ENCODE measurements around the gene SOD2. TPM values are rescaled to one million over a fixed set of nuclear protein-coding genes. Genes with fewer than 3 reads are reported as not detected.
A peak's percentile ranks its signal among the peaks of the same experiment; 100 is the strongest.

The SOD2 gene
- total RNA-seq, 2 donors from 2014 or later, result 64.3 to 88.8 TPM

DNA sequence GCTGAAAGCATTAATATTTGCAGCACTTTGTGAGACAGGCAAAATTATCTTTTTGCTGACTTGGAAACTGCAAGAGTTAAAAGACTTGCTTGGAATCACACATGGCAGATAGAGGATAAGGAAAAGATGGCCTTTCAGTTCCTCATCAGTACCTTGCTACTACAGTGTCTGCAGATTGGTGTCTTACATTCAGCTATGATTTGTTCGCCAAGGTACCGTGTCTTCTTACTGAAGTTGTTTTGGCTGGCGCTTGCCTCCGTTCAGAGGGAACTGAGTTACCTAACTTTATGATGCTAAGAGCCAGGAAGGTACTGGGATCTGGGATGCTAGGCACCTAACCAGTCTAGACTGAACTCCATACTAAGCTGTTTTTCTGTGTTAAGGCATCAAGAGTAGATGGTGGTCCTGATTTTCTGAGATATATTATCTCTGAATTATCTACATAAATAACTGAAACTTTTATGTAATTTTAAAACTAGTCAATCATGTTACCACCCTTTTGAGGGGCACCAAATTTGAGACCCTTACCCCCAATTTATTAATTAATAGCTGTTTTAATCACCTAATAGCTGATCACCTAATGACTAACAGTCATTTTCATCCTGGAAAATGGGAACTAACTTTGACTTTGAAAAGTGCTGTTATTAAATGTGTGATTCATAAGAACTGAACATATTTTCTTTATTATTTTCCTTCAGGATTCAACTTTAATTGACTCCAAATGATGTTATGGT is 36.7 kb upstream of the SOD2 start:
- H3K27me3 Mint-ChIP-seq (ENCODE audit: insufficient read depth), result no peaks in the 10 kb centered on the region
- no peak for DNase-seq
- Histone ChIP-seq H3K9ac (ENCODE audit: extremely low read depth, low read length, poor library complexity, severe bottlenecking) (no peak overlapping the region), H3K4me1 (ENCODE audit: control insufficient read depth, insufficient read depth, low read length) (no peaks in the 10 kb centered on the region), H3K36me3 (ENCODE audit: control insufficient read depth, insufficient read depth, low read length) (peaks cover 35% of the 10 kb centered on the region), H3K27me3 (ENCODE audit: control insufficient read depth, insufficient read depth, low read length, poor library complexity, severe bottlenecking) (no peaks in the 10 kb centered on the region), H3K4me3 (ENCODE audit: low read length) (peak overlapping the region; percentile 98), H3K27ac (ENCODE audit: low read depth, low read length) (no peak overlapping the region), H3K9me3 (ENCODE audit: control insufficient read depth, low read length) (no peaks in the 10 kb centered on the region)
- no peak overlapping the region for H3K27ac Mint-ChIP-seq
- peak overlapping the region; percentile 92 for H3K4me3 Mint-ChIP-seq
- 64 to 65% methylated on average over 3 to 4 of the region's 4 CpGs for WGBS, 2 experiments (ENCODE audit: insufficient coverage in 1 of 2, insufficient read length in 1 of 2)
- H3K36me3 Mint-ChIP-seq (ENCODE audit: low read depth), result peaks cover 22% of the 10 kb centered on the region
- TF ChIP-seq, protein P1, sequence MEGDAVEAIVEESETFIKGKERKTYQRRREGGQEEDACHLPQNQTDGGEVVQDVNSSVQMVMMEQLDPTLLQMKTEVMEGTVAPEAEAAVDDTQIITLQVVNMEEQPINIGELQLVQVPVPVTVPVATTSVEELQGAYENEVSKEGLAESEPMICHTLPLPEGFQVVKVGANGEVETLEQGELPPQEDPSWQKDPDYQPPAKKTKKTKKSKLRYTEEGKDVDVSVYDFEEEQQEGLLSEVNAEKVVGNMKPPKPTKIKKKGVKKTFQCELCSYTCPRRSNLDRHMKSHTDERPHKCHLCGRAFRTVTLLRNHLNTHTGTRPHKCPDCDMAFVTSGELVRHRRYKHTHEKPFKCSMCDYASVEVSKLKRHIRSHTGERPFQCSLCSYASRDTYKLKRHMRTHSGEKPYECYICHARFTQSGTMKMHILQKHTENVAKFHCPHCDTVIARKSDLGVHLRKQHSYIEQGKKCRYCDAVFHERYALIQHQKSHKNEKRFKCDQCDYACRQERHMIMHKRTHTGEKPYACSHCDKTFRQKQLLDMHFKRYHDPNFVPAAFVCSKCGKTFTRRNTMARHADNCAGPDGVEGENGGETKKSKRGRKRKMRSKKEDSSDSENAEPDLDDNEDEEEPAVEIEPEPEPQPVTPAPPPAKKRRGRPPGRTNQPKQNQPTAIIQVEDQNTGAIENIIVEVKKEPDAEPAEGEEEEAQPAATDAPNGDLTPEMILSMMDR (conservative IDR thresholded peaks at IDR 0.05), result no peak
- no peaks in the 10 kb centered on the region for H3K9me3 Mint-ChIP-seq
- peaks cover 17% of the 10 kb centered on the region for H3K4me1 Mint-ChIP-seq

DNA sequence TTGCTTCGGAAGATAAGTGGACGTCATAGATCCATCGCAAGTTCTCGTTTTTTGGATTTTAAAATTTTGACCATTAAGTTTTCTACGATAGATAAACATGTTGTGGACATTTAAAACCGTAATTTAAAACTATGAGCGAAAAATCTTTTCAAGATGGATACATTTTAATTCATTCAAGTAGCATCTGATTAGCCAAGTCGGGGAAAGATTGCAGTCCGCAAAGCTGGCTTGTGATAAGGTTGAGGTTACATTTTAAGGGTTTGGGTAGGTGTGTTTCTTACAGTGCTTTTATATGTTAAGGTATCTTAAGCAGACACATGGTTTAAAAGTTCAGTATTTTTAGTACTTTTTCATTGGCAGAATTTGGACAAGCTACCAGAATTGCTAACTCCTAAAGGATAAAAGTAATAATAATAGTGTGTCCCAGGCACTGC is 35.5 kb upstream of the SOD2 start:
- H3K27ac ChIP-seq (ENCODE audit: low read depth, low read length), result no peak overlapping the region
- TF ChIP-seq, protein P1 (conservative IDR thresholded peaks at IDR 0.05), result no peak

DNA sequence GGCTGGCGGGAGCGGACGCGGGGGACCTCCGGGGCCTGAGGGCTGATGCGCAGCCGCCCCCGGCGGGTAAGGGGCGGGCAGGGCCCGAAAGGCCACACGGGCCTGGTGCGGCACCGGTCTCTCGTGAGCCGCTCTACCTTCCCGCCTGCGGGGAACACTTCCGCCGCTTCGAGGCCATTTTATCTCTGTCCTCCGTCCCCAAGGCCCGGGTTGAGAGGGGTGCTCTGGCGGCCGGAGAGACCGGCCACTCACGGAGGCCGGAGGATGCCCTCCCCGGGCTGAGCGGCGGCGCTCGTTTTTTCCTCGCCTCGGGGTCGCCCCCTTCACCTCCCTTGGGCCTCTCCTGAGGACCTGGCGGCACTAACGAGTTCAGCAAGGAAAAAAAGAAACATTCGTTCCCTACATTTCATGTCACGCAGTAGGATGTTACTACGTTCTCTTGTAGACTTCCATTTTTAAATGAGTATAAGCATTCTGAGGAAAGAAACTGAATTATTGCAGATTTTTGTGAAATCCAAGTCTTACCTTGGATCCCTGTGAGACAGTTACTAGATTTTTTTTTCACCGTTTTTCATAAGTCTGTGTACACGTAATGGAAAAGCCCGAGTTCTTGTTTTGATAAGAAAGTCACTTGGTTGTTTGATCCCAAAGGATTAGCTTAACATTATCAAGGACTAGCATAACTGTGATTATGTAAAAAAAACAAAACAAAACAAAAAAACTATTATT is 34.8 kb upstream of the SOD2 start:
- Mint-ChIP-seq H3K4me3 (peak overlapping the region; percentile 92), H3K27me3 (ENCODE audit: insufficient read depth) (no peaks in the 10 kb centered on the region), H3K4me1 (peaks cover 16% of the 10 kb centered on the region), H3K9me3 (peaks cover 7% of the 10 kb centered on the region), H3K36me3 (ENCODE audit: low read depth) (peaks cover 27% of the 10 kb centered on the region), H3K27ac (peak overlapping the region; percentile 92)
- Histone ChIP-seq H3K9ac (ENCODE audit: extremely low read depth, low read length, poor library complexity, severe bottlenecking) (peak overlapping the region; percentile 95), H3K4me3 (ENCODE audit: low read length) (peak overlapping the region; percentile 98), H3K27me3 (ENCODE audit: control insufficient read depth, insufficient read depth, low read length, poor library complexity, severe bottlenecking) (no peaks in the 10 kb centered on the region), H3K27ac (ENCODE audit: low read depth, low read length) (peak overlapping the region; percentile 96), H3K36me3 (ENCODE audit: control insufficient read depth, insufficient read depth, low read length) (peaks cover 37% of the 10 kb centered on the region), H3K9me3 (ENCODE audit: control insufficient read depth, low read length) (peaks cover 16% of the 10 kb centered on the region), H3K4me1 (ENCODE audit: control insufficient read depth, insufficient read depth, low read length) (no peaks in the 10 kb centered on the region)
- 0% methylated on average over 17 to 44 of the region's 44 CpGs for WGBS, 2 experiments (ENCODE audit: insufficient coverage in 1 of 2, insufficient read length in 1 of 2)
- DNase-seq, result no peak
- TF ChIP-seq, protein P1 (conservative IDR thresholded peaks at IDR 0.05), result peak; percentile 9

More for the DNA sequence above, 35.5 kb upstream of the SOD2 start:
- H3K36me3 ChIP-seq (ENCODE audit: control insufficient read depth, insufficient read depth, low read length), result peaks cover 38% of the 10 kb centered on the region
- peak overlapping the region; percentile 95 for H3K9ac ChIP-seq (ENCODE audit: extremely low read depth, low read length, poor library complexity, severe bottlenecking)
- peak overlapping the region; percentile 98 for H3K4me3 ChIP-seq (ENCODE audit: low read length)
- H3K9me3 ChIP-seq (ENCODE audit: control insufficient read depth, low read length), result peaks cover 10% of the 10 kb centered on the region
- H3K9me3 Mint-ChIP-seq, result peaks cover under 1% of the 10 kb centered on the region
- H3K4me1 ChIP-seq (ENCODE audit: control insufficient read depth, insufficient read depth, low read length), result no peaks in the 10 kb centered on the region
- peaks cover 23% of the 10 kb centered on the region for H3K36me3 Mint-ChIP-seq (ENCODE audit: low read depth)
- WGBS, 2 experiments (ENCODE audit: insufficient coverage in 1 of 2, insufficient read length in 1 of 2), result 0 to 2% methylated on average over 4 to 9 of the region's 9 CpGs
- no peak for DNase-seq
- H3K4me1 Mint-ChIP-seq, result peaks cover 17% of the 10 kb centered on the region
- peak overlapping the region; percentile 92 for H3K27ac Mint-ChIP-seq
- no peaks in the 10 kb centered on the region for H3K27me3 ChIP-seq (ENCODE audit: control insufficient read depth, insufficient read depth, low read length, poor library complexity, severe bottlenecking)
- peak overlapping the region; percentile 92 for H3K4me3 Mint-ChIP-seq
- H3K27me3 Mint-ChIP-seq (ENCODE audit: insufficient read depth), result no peaks in the 10 kb centered on the region
